ENCODE data around the gene GPR160. TPM values are rescaled to one million over a fixed set of nuclear protein-coding genes. Genes with fewer than 3 reads are reported as not detected.
A peak's percentile ranks its signal among the peaks of the same experiment; 100 is the strongest.

GPR160 gene
- total and polyA plus RNA-seq, 10 of the 15 experiments (the other 5 are each of a cell fraction or from before 2014, with no cell fraction given), result 1.2 to 57.7 (median 30.9) TPM

GRCh38 chr3:170033489-170033888, 4.3 kb upstream of the GPR160 start:
- 47% methylated on average over 8 of the region's 8 CpGs for WGBS (ENCODE audit: insufficient coverage, insufficient replicate concordance, low lambda C conversion rate, missing lambda C conversion rate)
- RAD21 ChIA-PET (ENCODE audit: unreplicated experiment), result interaction anchor here (1.0 kb wide), 1 partner anchor 21 kb away, joined by 3 read pairs; no protein-coding TSS in a partner anchor
- no peak overlapping the region for H3K9ac ChIP-seq (ENCODE audit: control insufficient read depth, insufficient read depth, low read length)
- BruUV-seq (replicated peaks), result no TSS peak
- H3K27me3 ChIP-seq (replicated peaks in 1 of 2; ENCODE audit: control insufficient read depth in 2 of 2, insufficient read depth in 2 of 2, low read length in 1 of 2), result no peaks in the 10 kb centered on the region
- no peak for ATAC-seq
- no peak overlapping the region for H3K4me3 ChIP-seq
- TF ChIP-seq SP1 (IDR thresholded peaks at IDR 0.05; ENCODE audit: low read depth, low read length) (no peak), NFYB (IDR thresholded peaks at IDR 0.05; ENCODE audit: insufficient read depth, low read depth, low read length) (peak; percentile 81), ZZZ3 (IDR thresholded peaks at IDR 0.05; ENCODE audit: control insufficient read depth, insufficient read length, low read depth) (no peak), ZNF24 (IDR thresholded peaks at IDR 0.05) (no peak), USF1 (IDR thresholded peaks at IDR 0.05; ENCODE audit: borderline replicate concordance, extremely low read length, insufficient read depth, low read depth, low read length) (peak; percentile 57), NFYA (IDR thresholded peaks at IDR 0.05; ENCODE audit: borderline replicate concordance, low read depth, low read length) (no peak), SMAD1 (IDR thresholded peaks at IDR 0.05; ENCODE audit: low read depth, partially characterized antibody) (no peak), KAT2A (conservative IDR thresholded peaks at IDR 0.05; ENCODE audit: control insufficient read depth, low read depth, low read length) (no peak), ZNF217 (IDR thresholded peaks at IDR 0.05) (no peak), ZNF207 (IDR thresholded peaks at IDR 0.05; ENCODE audit: borderline replicate concordance) (no peak), POU2F2 (IDR thresholded peaks at IDR 0.05; ENCODE audit: borderline replicate concordance, low read depth, low read length) (no peak), STAT1 (conservative IDR thresholded peaks at IDR 0.05) (no peak), REST (IDR thresholded peaks at IDR 0.05; ENCODE audit: low read depth, low read length) (no peak)
- FAIRE-seq, result no peak
- peaks cover 10% of the 10 kb centered on the region for H3K79me2 ChIP-seq (ENCODE audit: control insufficient read depth, insufficient read depth, low read length)
- no peaks in the 10 kb centered on the region for H3K36me3 ChIP-seq (ENCODE audit: control insufficient read depth in 2 of 2, insufficient read depth in 2 of 2, low read length in 1 of 2)
- CTCF ChIA-PET, result interaction anchor here (3.8 kb wide), 1 partner anchor 20 kb away, joined by 21 read pairs; no protein-coding TSS in a partner anchor
- DNase-seq (ENCODE audit: low read depth, low spot score), result no peak
- SMC1A ChIA-PET (ENCODE audit: uncharacterized antibody, unreplicated experiment), result no interaction called here
- POLR2A ChIA-PET, result no interaction called here
- intact Hi-C loops (cut with micrococcal nuclease; ENCODE audit: unreplicated experiment), result no loop called here
- H4K20me1 ChIP-seq (ENCODE audit: control insufficient read depth, insufficient read depth), result no peaks in the 10 kb centered on the region
- no peak overlapping the region for H2AFZ ChIP-seq (ENCODE audit: control insufficient read depth, low read depth, low read length)
- no peak overlapping the region for H3K27ac ChIP-seq (ENCODE audit: control insufficient read depth, insufficient read depth)
- H3K4me1 ChIP-seq (ENCODE audit: control insufficient read depth, insufficient read depth, low read length), result peaks cover 3% of the 10 kb centered on the region; the same call in 1 of the 2 replicates
- in situ Hi-C loops (cut with MboI), result loop anchor here (25.0 kb wide), 1 partner anchor 896 kb away; no protein-coding TSS in a partner anchor
- H3K9me3 ChIP-seq (replicated peaks; ENCODE audit: control insufficient read depth, insufficient read depth, low read length), result no peaks in the 10 kb centered on the region
- 0 out of 2 replicates have a peak overlapping the region, but pooled peaks have one; percentile 7 for H3K4me2 ChIP-seq (ENCODE audit: control insufficient read depth, insufficient read depth)
